HEK293T (cell line): ENCODE results near the gene TRPM3.

Source experiments
- CTCF ChIA-PET: fragments of 350-600 bp; formaldehyde crosslinking; extraction: SDS; loops from one replicate; lab custom pipeline; 2021; ENCODE audit warnings: antibody characterized with exemption, inconsistent platforms; lab: Yijun Ruan, JAX
- POLR2A ChIA-PET: fragments of 350-600 bp; formaldehyde crosslinking; extraction: SDS; loops from one replicate; lab custom pipeline; 2020; ENCODE audit warnings: antibody characterized with exemption, inconsistent platforms; lab: Yijun Ruan, JAX
- DNase-seq: peaks from one replicate; pipeline ENCODE4 v3.0.0; 2012; ENCODE audit warnings: mixed read lengths; ENCODE audit errors: extremely low spot score
- ARNT ChIP-seq: fragments of 450-650 bp; IDR thresholded peaks from 2 replicates; pipeline ENCODE4 v1.6.1; 2017; ENCODE audit warnings: mild to moderate bottlenecking
- BHLHE40 ChIP-seq: fragments of 450-650 bp; IDR thresholded peaks from 2 replicates; pipeline ENCODE4 v1.6.1; 2016; ENCODE audit warnings: mild to moderate bottlenecking, moderate library complexity, borderline replicate concordance
- CTBP1 ChIP-seq: fragments of 450-650 bp; IDR thresholded peaks from 2 replicates; pipeline ENCODE4 v1.6.1; 2016; ENCODE audit warnings: borderline replicate concordance
- ELF4 ChIP-seq: fragments of 450-650 bp; IDR thresholded peaks from 2 replicates; pipeline ENCODE4 v1.6.1; 2017; ENCODE audit warnings: antibody characterized with exemption
- FOXA1 ChIP-seq: fragments of 450-650 bp; IDR thresholded peaks from 2 replicates; pipeline ENCODE4 v1.6.1; 2016; ENCODE audit warnings: mild to moderate bottlenecking
- FOXK2 ChIP-seq: fragments of 450-650 bp; IDR thresholded peaks from 2 replicates; pipeline ENCODE4 v1.6.1; 2016; ENCODE audit warnings: mild to moderate bottlenecking
- FOXM1 ChIP-seq: fragments of 450-650 bp; IDR thresholded peaks from 2 replicates; pipeline ENCODE4 v1.6.1; 2017; ENCODE audit warnings: mild to moderate bottlenecking, borderline replicate concordance
- HDGF ChIP-seq: fragments of 450-650 bp; IDR thresholded peaks from 2 replicates; pipeline ENCODE4 v1.6.1; 2017; ENCODE audit warnings: antibody characterized with exemption, borderline replicate concordance
- L3MBTL2 ChIP-seq: fragments of 450-650 bp; conservative IDR thresholded peaks from 2 replicates; pipeline ENCODE4 v1.6.1; 2016; ENCODE audit warnings: mild to moderate bottlenecking
- LEF1 ChIP-seq: fragments of 450-650 bp; IDR thresholded peaks from 2 replicates; pipeline ENCODE4 v1.6.1; 2017; ENCODE audit warnings: mild to moderate bottlenecking, borderline replicate concordance
- NFRKB ChIP-seq: fragments of 450-650 bp; IDR thresholded peaks from 2 replicates; pipeline ENCODE4 v1.6.1; 2016; ENCODE audit warnings: mild to moderate bottlenecking, moderate library complexity
- SP1 ChIP-seq: fragments of 450-650 bp; IDR thresholded peaks from 2 replicates; pipeline ENCODE4 v1.6.1; 2017
- SUZ12 ChIP-seq: fragments of 450-650 bp; IDR thresholded peaks from 2 replicates; pipeline ENCODE4 v1.6.1; 2016; ENCODE audit warnings: mild to moderate bottlenecking
- TARDBP ChIP-seq: fragments of 450-650 bp; IDR thresholded peaks from 2 replicates; pipeline ENCODE4 v1.6.1; 2016
- ZNF384 ChIP-seq: fragments of 450-650 bp; IDR thresholded peaks from 2 replicates; pipeline ENCODE4 v1.6.1; 2016
- TF ChIP-seq, protein P1 (sequence below): fragments of 450-650 bp; IDR thresholded peaks from 2 replicates; pipeline ENCODE4 v1.6.1; 2016

TRPM3 gene

GRCh38 chr9:70880535-70880934 is 240.9 kb downstream of the TRPM3 start:
- POLR2A ChIA-PET, result no interaction called here
- CTCF ChIA-PET, result no interaction called here
- TF ChIP-seq ARNT (no peak), CTBP1 (no peak), ZNF384 (no peak), FOXA1 (no peak), SP1 (no peak), FOXM1 (no peak), BHLHE40 (no peak), TARDBP (no peak), ELF4 (no peak), L3MBTL2 (no peak), SUZ12 (no peak), HDGF (no peak), NFRKB (no peak), FOXK2 (no peak)
- DNase-seq, result no peak

GRCh38 chr9:70878576-70878975 is 242.8 kb downstream of the TRPM3 start:
- no peak for DNase-seq
- ChIA-PET POLR2A (no interaction called here), CTCF (no interaction called here)
- TF ChIP-seq BHLHE40, result no peak
- TF ChIP-seq SUZ12, result no peak
- no peak for TF ChIP-seq FOXM1
- no peak for TF ChIP-seq L3MBTL2
- no peak for TF ChIP-seq FOXA1
- no peak for TF ChIP-seq ELF4
- no peak for TF ChIP-seq ARNT
- TF ChIP-seq ZNF384, result no peak
- no peak for TF ChIP-seq HDGF
- TF ChIP-seq SP1, result no peak
- TF ChIP-seq FOXK2, result no peak
- TF ChIP-seq NFRKB, result no peak
- no peak for TF ChIP-seq CTBP1
- no peak for TF ChIP-seq TARDBP
- TF ChIP-seq, protein P1, sequence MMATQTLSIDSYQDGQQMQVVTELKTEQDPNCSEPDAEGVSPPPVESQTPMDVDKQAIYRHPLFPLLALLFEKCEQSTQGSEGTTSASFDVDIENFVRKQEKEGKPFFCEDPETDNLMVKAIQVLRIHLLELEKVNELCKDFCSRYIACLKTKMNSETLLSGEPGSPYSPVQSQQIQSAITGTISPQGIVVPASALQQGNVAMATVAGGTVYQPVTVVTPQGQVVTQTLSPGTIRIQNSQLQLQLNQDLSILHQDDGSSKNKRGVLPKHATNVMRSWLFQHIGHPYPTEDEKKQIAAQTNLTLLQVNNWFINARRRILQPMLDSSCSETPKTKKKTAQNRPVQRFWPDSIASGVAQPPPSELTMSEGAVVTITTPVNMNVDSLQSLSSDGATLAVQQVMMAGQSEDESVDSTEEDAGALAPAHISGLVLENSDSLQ, result no peak
- TF ChIP-seq LEF1, result no peak

GRCh38 chr9:70874451-70874850 is 247.0 kb downstream of the TRPM3 start:
- ChIA-PET POLR2A (no interaction called here), CTCF (no interaction called here)
- no peak for TF ChIP-seq BHLHE40
- no peak for DNase-seq

DNA sequence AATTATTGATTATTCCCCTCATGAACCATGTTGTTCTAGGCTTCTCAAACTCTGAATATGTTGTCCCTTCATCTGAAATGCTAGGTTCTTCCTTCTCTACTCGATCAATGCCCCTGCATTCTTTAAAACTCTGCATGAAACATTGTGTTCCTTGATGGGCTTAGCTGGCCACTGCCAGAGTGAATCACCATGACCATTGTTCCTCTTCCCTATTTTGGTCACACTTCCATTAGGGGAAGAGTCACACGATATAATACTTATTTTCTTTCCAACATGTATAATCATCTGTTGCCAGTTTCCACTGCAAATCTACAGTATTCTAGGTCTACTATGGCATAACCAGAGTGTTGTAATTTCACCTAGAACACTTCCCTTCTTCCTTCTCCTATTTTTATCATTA is 247.9 kb downstream of the TRPM3 start:
- ChIA-PET POLR2A (no interaction called here), CTCF (no interaction called here)
- DNase-seq, result no peak
- TF ChIP-seq BHLHE40, result no peak
- no peak for TF ChIP-seq SUZ12
- TF ChIP-seq, protein P1, result no peak
- no peak for TF ChIP-seq FOXA1
- TF ChIP-seq NFRKB, result no peak
- TF ChIP-seq SP1, result no peak
- no peak for TF ChIP-seq FOXM1
- TF ChIP-seq LEF1, result no peak
- no peak for TF ChIP-seq TARDBP
- TF ChIP-seq L3MBTL2, result no peak

DNA sequence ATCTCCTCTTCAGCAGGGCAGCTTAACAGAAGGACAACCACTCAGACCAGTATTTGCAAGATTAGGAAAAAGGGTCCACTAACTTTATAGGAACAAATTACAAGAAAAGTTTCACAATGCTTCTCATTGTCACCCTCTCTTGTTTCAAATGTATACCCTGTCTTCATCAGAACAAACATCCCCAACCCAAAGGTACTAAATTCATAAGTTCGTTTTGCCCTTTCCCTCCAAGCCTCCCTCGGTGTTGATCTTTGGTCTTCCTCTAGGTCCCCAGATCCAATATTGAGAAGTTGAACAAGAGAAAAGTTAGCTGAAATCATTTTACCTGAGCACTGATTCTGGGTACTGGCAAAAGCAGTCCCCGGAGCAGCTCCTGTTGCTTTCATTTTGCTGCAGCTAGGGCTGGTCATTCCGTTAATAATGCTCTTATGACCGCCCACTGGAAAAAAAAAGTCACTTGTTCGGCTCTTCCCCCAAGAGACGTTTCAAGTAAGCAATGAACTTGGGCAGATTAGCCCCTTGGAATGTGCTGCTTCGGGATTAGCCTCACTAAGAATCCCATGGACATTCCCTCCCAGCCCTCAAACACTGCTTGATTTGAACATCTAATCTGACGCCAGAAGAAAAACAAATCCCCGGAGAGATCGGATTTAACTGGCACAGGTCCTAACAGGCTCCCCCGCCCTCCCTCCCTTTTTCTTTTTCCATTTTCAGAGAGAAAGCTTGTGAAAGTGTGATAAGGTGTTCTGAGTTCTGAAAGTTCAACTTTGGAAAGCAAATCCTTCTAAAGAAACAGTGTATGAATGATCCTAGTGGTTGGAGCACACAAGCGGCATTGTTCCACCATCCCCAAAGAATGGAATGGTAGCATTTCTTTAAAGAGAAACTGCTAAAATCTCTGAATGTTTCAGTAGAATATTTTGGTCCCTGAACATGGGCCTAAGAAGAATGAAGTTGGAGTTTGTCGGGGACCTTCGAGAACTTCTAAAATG is 252.5 kb downstream of the TRPM3 start:
- peak; percentile 28 for DNase-seq
- TF ChIP-seq L3MBTL2 (no peak), ELF4 (no peak), HDGF (no peak), NFRKB (no peak), FOXM1 (no peak), ZNF384 (no peak), ARNT (no peak), TARDBP (no peak), FOXK2 (no peak), BHLHE40 (no peak)
- CTCF ChIA-PET, result no interaction called here
- POLR2A ChIA-PET, result no interaction called here

DNA sequence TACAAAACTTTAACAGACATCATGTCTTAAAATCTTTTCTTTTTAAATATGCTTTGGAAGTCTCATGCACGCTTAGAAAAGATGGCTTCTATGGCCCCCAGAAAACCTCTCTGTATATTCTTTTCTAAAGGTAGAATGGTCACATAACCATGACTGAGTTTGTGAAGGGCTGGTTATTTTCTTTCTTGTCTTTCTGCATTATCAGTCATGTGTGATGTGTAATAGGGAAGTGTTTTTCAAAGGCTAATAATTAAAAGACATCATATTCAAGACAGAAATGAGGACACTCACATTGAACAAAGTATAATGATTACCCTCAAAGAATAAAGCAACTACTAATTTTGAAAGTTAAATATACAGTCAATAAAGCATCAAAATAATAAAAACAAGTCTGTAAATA is 253.4 kb downstream of the TRPM3 start:
- ChIA-PET CTCF (no interaction called here), POLR2A (no interaction called here)
- no peak for DNase-seq
- TF ChIP-seq HDGF, result no peak
- no peak for TF ChIP-seq SUZ12
- TF ChIP-seq ARNT, result no peak
- TF ChIP-seq, protein P1, result no peak
- TF ChIP-seq FOXK2, result no peak
- TF ChIP-seq CTBP1, result no peak
- TF ChIP-seq SP1, result no peak
- no peak for TF ChIP-seq NFRKB
- no peak for TF ChIP-seq ZNF384
- TF ChIP-seq ELF4, result no peak
- no peak for TF ChIP-seq LEF1
- TF ChIP-seq L3MBTL2, result no peak
- TF ChIP-seq FOXA1, result no peak
- TF ChIP-seq BHLHE40, result no peak
- TF ChIP-seq TARDBP, result no peak
